ENCODE data around the gene FANCF. TPM values are rescaled to one million over a fixed set of nuclear protein-coding genes. Genes with fewer than 3 reads are reported as not detected.

The FANCF gene
- total RNA-seq, 2 experiments from 2014 or later = 7.2 to 7.4 TPM

DNA sequence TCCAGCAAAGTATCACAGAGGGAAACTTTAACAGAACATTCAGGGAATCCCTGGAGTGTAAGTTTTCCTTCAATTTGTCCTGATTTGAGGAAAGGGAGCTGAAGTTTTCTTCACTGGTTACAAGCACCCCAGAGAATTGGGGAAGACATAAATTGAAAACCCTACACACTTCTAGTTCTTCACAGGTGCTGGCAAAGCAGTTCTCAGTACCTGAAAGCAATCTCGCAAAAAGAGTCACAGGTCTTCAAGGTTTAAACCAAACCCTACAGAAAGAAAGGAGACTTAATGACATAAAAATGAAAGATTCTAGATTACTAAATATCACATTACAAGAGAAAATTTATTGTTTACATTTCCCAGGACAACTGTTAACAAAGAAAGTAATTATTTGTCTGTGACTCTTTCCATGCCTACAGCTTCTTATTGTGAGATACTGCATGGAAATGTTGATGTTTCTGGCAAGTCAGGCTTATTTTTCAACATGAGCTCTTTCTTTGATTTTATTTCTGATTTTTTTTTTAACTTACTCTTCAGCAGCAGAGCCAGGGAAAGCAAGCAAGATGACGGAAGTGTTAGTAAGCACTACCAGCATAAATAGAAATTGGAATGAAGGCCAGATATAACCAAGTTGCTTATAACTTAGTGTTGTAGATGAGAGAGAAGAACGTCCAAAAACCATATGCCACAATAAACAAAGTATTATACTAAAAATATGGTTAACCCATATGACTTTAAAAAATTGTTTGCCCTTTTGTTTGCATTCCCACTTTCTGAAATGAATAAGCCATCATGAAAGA is 44.1 kb downstream of the FANCF start:
- H3K4me1 Mint-ChIP-seq (ENCODE audit: low read depth) = no peaks in the 10 kb centered on the region
- no peaks in the 10 kb centered on the region for H3K36me3 ChIP-seq (ENCODE audit: insufficient read depth, low read length)
- CTCF ChIA-PET = no interaction called here

DNA sequence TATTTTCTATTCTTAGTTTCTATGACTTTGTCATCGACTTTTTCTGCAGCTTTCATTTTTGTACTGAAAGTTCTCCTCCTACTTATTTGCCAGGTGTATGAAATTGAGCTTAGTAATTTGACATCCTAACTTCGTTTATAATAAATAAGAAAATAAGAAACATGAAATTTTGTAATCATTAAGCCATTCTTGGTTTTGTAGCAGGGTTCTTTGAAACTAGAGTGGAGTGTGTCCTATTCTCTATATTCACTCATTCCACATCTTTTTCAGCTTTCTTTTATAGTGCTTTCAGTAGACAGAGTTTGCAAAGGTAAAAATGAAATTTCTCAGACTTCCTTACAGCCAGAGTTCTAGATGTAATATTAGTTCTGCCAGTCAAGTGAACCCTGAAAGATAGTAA is 47.8 kb downstream of the FANCF start:
- Mint-ChIP-seq H3K36me3 (ENCODE audit: low read depth) (no peaks in the 10 kb centered on the region), H3K4me1 (ENCODE audit: low read depth) (no peaks in the 10 kb centered on the region), H3K27me3 (peaks cover 2% of the 10 kb centered on the region), H3K4me3 (no peak overlapping the region), H3K27ac (no peak overlapping the region), H3K9me3 (no peaks in the 10 kb centered on the region)
- H3K27me3 ChIP-seq (ENCODE audit: control insufficient read depth in 1 of 2, insufficient read depth in 2 of 2, low read length in 2 of 2) = no peaks in the 10 kb centered on the region
- ATAC-seq (ENCODE audit: poor library complexity) (no peak), DNase-seq (no peak)
- no peak overlapping the region for H3K4me3 ChIP-seq (ENCODE audit: low read length)
- ChIA-PET CTCF (no interaction called here), POLR2A (interaction anchor here (0.5 kb wide), 1 partner anchor 203 kb away, joined by 3 read pairs; no protein-coding TSS in a partner anchor)
- H3K9me3 ChIP-seq (ENCODE audit: control insufficient read depth in 1 of 2, insufficient read depth in 1 of 2, low read length in 2 of 2) = no peaks in the 10 kb centered on the region
- TF ChIP-seq, protein P1, sequence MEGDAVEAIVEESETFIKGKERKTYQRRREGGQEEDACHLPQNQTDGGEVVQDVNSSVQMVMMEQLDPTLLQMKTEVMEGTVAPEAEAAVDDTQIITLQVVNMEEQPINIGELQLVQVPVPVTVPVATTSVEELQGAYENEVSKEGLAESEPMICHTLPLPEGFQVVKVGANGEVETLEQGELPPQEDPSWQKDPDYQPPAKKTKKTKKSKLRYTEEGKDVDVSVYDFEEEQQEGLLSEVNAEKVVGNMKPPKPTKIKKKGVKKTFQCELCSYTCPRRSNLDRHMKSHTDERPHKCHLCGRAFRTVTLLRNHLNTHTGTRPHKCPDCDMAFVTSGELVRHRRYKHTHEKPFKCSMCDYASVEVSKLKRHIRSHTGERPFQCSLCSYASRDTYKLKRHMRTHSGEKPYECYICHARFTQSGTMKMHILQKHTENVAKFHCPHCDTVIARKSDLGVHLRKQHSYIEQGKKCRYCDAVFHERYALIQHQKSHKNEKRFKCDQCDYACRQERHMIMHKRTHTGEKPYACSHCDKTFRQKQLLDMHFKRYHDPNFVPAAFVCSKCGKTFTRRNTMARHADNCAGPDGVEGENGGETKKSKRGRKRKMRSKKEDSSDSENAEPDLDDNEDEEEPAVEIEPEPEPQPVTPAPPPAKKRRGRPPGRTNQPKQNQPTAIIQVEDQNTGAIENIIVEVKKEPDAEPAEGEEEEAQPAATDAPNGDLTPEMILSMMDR (IDR thresholded peaks at IDR 0.05) = no peak
- intact Hi-C loops (cut with DNase I, micrococcal nuclease) = no loop called here
- H3K36me3 ChIP-seq (ENCODE audit: insufficient read depth, low read length) = no peaks in the 10 kb centered on the region
- no peak overlapping the region for H3K27ac ChIP-seq (ENCODE audit: low read depth in 1 of 2, low read length in 2 of 2)
- no peaks in the 10 kb centered on the region for H3K4me1 ChIP-seq (ENCODE audit: insufficient read depth, low read length)

More for the DNA sequence above, 44.1 kb downstream of the FANCF start:
- peaks cover 8% of the 10 kb centered on the region for H3K27me3 Mint-ChIP-seq
- no peak for ATAC-seq (ENCODE audit: poor library complexity)
- no peaks in the 10 kb centered on the region for H3K4me1 ChIP-seq (ENCODE audit: insufficient read depth, low read length)
- H3K27me3 ChIP-seq (ENCODE audit: control insufficient read depth in 1 of 2, insufficient read depth in 2 of 2, low read length in 2 of 2) = peaks cover 0 to 3% of the 10 kb centered on the region in 2 experiments
- H3K4me3 ChIP-seq (ENCODE audit: low read length) = no peak overlapping the region
- H3K4me3 Mint-ChIP-seq = no peak overlapping the region
- H3K27ac ChIP-seq (ENCODE audit: low read depth in 1 of 2, low read length in 2 of 2) = no peak overlapping the region
- H3K27ac Mint-ChIP-seq = no peak overlapping the region
- TF ChIP-seq, protein P1 (IDR thresholded peaks at IDR 0.05) = no peak
- H3K9me3 ChIP-seq (ENCODE audit: control insufficient read depth in 1 of 2, insufficient read depth in 1 of 2, low read length in 2 of 2) = no peaks in the 10 kb centered on the region
- H3K9me3 Mint-ChIP-seq = no peaks in the 10 kb centered on the region
- intact Hi-C loops (cut with DNase I, micrococcal nuclease) = no loop called here
- POLR2A ChIA-PET = no interaction called here
- no peaks in the 10 kb centered on the region for H3K36me3 Mint-ChIP-seq (ENCODE audit: low read depth)
- DNase-seq = no peak

Other genes starting within 250 kb of the FANCF start
- 1 to 10 TPM; 2.2 to 2.9 TPM for gene GAS2, start 40.8 kb upstream of the FANCF start, total RNA-seq
- gene SVIP, start 204.0 kb upstream of the FANCF start, total RNA-seq = 10 to 100 TPM; 58.1 to 67.3 TPM
- not detected for gene CCDC179, start 234.7 kb upstream of the FANCF start, total RNA-seq